ENCODE data around the gene IMMP2L.

The IMMP2L gene

DNA sequence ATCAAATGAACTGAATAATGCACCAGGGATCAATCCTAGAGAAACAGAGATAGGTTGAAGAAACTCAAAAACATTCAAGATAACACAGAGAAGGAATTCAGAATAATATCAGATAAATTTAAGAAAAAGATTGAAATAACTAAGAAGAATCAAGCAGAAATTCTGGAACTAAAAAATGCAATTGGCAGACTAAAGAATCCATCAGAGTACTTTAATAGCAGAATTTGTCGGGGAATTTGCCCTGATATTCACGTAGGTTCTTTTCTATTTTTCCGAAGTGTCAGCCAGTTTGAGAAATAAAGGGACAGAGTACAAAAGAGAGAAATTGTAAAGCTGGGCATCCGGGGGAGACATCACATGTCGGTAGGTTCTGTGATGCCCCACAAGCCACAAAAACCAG lies 9.4 kb upstream of the IMMP2L start:
- TF ChIP-seq, protein P1, sequence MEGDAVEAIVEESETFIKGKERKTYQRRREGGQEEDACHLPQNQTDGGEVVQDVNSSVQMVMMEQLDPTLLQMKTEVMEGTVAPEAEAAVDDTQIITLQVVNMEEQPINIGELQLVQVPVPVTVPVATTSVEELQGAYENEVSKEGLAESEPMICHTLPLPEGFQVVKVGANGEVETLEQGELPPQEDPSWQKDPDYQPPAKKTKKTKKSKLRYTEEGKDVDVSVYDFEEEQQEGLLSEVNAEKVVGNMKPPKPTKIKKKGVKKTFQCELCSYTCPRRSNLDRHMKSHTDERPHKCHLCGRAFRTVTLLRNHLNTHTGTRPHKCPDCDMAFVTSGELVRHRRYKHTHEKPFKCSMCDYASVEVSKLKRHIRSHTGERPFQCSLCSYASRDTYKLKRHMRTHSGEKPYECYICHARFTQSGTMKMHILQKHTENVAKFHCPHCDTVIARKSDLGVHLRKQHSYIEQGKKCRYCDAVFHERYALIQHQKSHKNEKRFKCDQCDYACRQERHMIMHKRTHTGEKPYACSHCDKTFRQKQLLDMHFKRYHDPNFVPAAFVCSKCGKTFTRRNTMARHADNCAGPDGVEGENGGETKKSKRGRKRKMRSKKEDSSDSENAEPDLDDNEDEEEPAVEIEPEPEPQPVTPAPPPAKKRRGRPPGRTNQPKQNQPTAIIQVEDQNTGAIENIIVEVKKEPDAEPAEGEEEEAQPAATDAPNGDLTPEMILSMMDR (IDR thresholded peaks at IDR 0.05; ENCODE audit: low read length, missing control alignments), result no peak
- no peak overlapping the region for H3K4me3 ChIP-seq (replicated peaks; ENCODE audit: low read depth, low read length)
- DNase-seq (ENCODE audit: low read depth), result no peak

GRCh38 chr7:111568870-111569462 lies 6.7 kb upstream of the IMMP2L start:
- no peak overlapping the region for H3K4me3 ChIP-seq (replicated peaks; ENCODE audit: low read depth, low read length)

DNA sequence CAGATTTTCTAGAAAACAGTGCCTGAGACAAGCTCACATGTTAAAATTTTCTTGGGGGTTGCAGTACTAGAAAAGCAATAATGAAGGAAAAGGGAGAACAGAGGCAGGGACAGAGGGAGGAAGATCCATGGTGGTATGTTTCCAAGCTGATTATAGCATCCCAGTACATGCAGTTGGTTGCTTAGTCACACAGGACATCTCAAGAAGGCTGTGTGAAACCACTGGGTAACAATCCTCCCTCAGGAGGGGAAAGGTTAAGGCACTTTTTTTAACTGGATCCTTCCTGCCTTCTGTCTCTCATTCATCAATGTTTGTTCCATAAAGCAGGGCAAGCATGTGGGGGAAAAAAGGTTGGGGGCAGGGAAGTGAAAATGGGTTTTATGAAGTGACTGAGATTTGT lies 6.1 kb upstream of the IMMP2L start:
- no peak for DNase-seq (ENCODE audit: low read depth)
- TF ChIP-seq, protein P1 (IDR thresholded peaks at IDR 0.05; ENCODE audit: low read length, missing control alignments), result no peak
- no peak overlapping the region for H3K4me3 ChIP-seq (replicated peaks; ENCODE audit: low read depth, low read length)

More at GRCh38 chr7:111568870-111569462, 6.7 kb upstream of the IMMP2L start:
- no peak for DNase-seq (ENCODE audit: low read depth)
- TF ChIP-seq, protein P1 (IDR thresholded peaks at IDR 0.05; ENCODE audit: low read length, missing control alignments), result no peak

- TF ChIP-seq, protein P1 (IDR thresholded peaks at IDR 0.05; ENCODE audit: low read length, missing control alignments), result no peak
- no peak overlapping the region for H3K4me3 ChIP-seq (replicated peaks; ENCODE audit: low read depth, low read length)
- no peak for DNase-seq (ENCODE audit: low read depth)
Measured at GRCh38 chr7:111564078-111564477, 1.8 kb upstream of the IMMP2L start.

DNA sequence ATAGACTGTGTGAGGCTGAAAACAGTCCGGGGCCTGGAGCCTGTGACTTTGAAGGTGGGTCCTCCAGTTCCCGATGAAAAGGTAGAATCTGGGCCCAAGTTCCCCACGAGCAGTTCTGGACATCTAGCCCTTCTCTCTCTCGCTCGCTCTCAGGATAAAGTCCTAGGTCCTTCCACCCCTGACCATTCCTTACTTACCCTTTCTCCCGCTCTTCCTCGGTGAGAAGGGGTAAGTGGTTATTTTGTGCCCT lies 713 bp downstream of the IMMP2L start:
- TF ChIP-seq, protein P1 (IDR thresholded peaks at IDR 0.05; ENCODE audit: low read length, missing control alignments), result no peak
- no peak for DNase-seq (ENCODE audit: low read depth)
- H3K4me3 ChIP-seq (replicated peaks; ENCODE audit: low read depth, low read length), result peak overlapping the region; percentile 70

- DNase-seq (ENCODE audit: low read depth), result peak; percentile 66
- TF ChIP-seq, protein P1 (IDR thresholded peaks at IDR 0.05; ENCODE audit: low read length, missing control alignments), result no peak
Measured at GRCh38 chr7:111560773-111561653, 1.3 kb downstream of the IMMP2L start.

More at GRCh38 chr7:111560773-111561653, 1.3 kb downstream of the IMMP2L start:
- H3K4me3 ChIP-seq (replicated peaks; ENCODE audit: low read depth, low read length), result peak overlapping the region; percentile 70

Data from fibroblast of pulmonary artery (primary cell).